Aorta (tissue), 5 donors: ENCODE data around the gene TLCD5. TPM values are rescaled to one million over a fixed set of nuclear protein-coding genes. Genes with fewer than 3 reads are reported as not detected.

Experiments used
- ATAC-seq: fragments of 200-7000 bp; cut with Tn5 transposase; one replicate; pipeline ENCODE4 v1.9.1; 2022; ENCODE audit warnings: moderate library complexity; ENCODE audit not compliant: low FRiP score
- DNase-seq, 2 donors: peaks; one replicate each; pipeline ENCODE4 v3.0.0-alpha.2; 2020
- H3K27ac ChIP-seq, 2 donors: one replicate each; pipeline ENCODE4 v1.5.1; 2013; ENCODE audit warnings: low read length in 2 of 2, mild to moderate bottlenecking in 2 of 2, moderate library complexity in 2 of 2, control low read depth in 1 of 2, inconsistent platforms in 1 of 2, low read depth in 1 of 2
- H3K27me3 ChIP-seq, 2 donors: one replicate each; pipeline ENCODE4 v1.6.1; 2013; ENCODE audit warnings: control low read depth in 1 of 2, low read length in 1 of 2, mild to moderate bottlenecking in 1 of 2, moderate library complexity in 1 of 2; ENCODE audit not compliant: insufficient read depth in 2 of 2, control insufficient read depth in 1 of 2
- H3K36me3 ChIP-seq, 2 donors: one replicate each; pipeline ENCODE4 v1.6.1; 2013; ENCODE audit warnings: control low read depth in 1 of 2, low read length in 1 of 2, mild to moderate bottlenecking in 1 of 2; ENCODE audit not compliant: insufficient read depth in 2 of 2, control insufficient read depth in 1 of 2
- H3K4me1 ChIP-seq, 2 donors: one replicate each; pipeline ENCODE4 v1.6.1; 2013; ENCODE audit warnings: low read length in 2 of 2, control low read depth in 1 of 2, mild to moderate bottlenecking in 1 of 2, moderate library complexity in 1 of 2; ENCODE audit not compliant: insufficient read depth in 2 of 2, control insufficient read depth in 1 of 2
- H3K4me3 ChIP-seq, 2 donors: one replicate each; pipeline ENCODE4 v1.5.1; 2013; ENCODE audit warnings: low read length in 2 of 2, control low read depth in 1 of 2, mild to moderate bottlenecking in 1 of 2
- H3K9me3 ChIP-seq: one replicate; pipeline ENCODE4 v1.6.1; 2013; ENCODE audit warnings: mild to moderate bottlenecking, low read length; ENCODE audit not compliant: control insufficient read depth
- WGBS, 2 donors: extraction: QIAGEN DNeasy Blood & Tissue Kit; methylation state at CpG; one replicate each; pipeline ENCODE4 v1.1.7; 2013; 5-methylcytosine and 5-hydroxymethylcytosine counted together
- intact Hi-C, 2 donors: fragments of 100-400 bp; cut with DNase I; formaldehyde crosslinking; loops; one replicate each; pipeline versions ENCODE4 v1.14.2 to v1.15.0; 2022
- polyA plus RNA-seq, 2 donors: library from polyadenylated mRNA; stranded (reverse); fragments of 200-250 nt; gene quantifications; one replicate each; pipeline ENCODE4 v1.2.3, GENCODE V29; 2013
- total RNA-seq, 2 donors: library from RNA; stranded (reverse); fragmentation: NEBNext Ultra II Directional; extraction: Animal tissue kit (Norgen Biotek cat#: 25700); gene quantifications; one replicate each; pipeline ENCODE4 v1.2.1, GENCODE V29; 2021
- donor health status: healthy with polysubstance abuse.
- donor health status: Bipolar disorder and iron deficiency.
- donor health status: DM: no; HTN: no; CAD: no.
- donor health status: DM: no; HTN: no; CAD: no.
- donor health status: DM: yes; HTN: yes; CAD: no.

The TLCD5 gene
- total and polyA plus RNA-seq, 4 donors: 2.3 to 10.5 (median 7.0) TPM

DNA sequence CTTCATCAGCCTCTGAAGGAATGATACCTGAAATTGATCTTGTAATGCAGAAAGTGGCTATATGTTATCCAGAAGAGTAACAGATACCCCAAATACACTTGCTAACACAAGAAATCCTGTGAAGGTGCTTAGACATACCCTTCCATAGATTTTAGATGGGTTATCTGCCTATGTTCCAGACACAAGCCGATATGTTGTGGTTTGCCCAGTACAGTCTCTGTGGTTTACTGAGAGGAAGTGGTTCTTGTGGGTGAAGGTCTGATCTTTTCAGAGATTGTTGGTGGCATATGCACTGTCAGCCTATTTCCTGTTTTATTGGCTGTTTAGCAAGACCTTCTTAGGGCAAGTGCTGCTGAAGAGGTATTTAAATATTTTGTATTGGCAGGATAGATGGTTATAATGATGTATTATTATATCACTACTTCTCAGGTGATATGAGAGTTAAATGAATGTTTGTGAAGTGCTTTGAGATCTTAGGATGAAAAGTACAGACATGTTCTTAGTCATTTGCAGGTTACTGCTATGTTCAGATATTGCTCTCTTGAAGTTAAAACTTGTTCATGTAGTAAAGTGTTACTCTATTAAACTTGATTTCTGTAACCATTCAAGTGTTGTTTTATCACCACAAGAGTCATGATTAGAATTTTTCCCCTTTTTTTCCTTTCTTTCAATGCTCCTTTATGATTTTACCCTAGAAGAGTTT is 19.4 kb downstream of the TLCD5 start:
- Histone ChIP-seq H3K9me3 (no peaks in the 10 kb centered on the region), H3K4me1 (peaks cover 3 to 12% of the 10 kb centered on the region in 2 donors), H3K27me3 (no peaks in the 10 kb centered on the region), H3K27ac (no peak overlapping the region), H3K4me3 (no peak overlapping the region), H3K36me3 (no peaks in the 10 kb centered on the region)
- ATAC-seq: no peak
- intact Hi-C loops: loop anchor here in 1 of 2 donors (5.0 kb wide), 1 partner anchor 38 kb away; no protein-coding TSS in a partner anchor
- WGBS, 2 donors: 82 to 90% methylated on average over 1 of the region's 1 CpG
- no peak for DNase-seq

DNA sequence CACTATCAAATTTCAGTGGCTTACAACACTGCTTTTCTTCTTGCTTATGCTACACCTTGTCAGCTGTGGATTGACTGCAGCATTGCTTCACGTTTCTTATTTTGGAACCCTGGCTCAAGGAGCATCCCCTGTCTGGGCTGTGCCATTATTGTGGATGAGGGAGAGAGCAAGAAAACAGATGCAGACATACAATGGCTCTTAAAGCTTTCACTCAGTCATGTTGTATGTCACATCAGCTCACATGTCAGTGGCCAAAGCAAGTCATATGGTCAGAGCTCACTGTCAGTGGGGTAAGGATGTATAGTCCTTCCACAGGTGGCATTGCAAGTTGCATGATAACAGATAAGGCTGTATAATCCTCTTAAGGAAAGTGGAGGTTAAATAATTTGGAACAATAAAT is 21.1 kb downstream of the TLCD5 start:
- H3K36me3 ChIP-seq: no peaks in the 10 kb centered on the region
- no peak for DNase-seq
- no peak overlapping the region for H3K4me3 ChIP-seq
- H3K4me1 ChIP-seq: peaks cover 1 to 12% of the 10 kb centered on the region in 2 donors
- WGBS, 2 donors: 0 to 8% methylated on average over 1 of the region's 1 CpG
- H3K9me3 ChIP-seq: no peaks in the 10 kb centered on the region
- no peak for ATAC-seq
- H3K27ac ChIP-seq: no peak overlapping the region
- no peaks in the 10 kb centered on the region for H3K27me3 ChIP-seq
- intact Hi-C loops: no loop called here

DNA sequence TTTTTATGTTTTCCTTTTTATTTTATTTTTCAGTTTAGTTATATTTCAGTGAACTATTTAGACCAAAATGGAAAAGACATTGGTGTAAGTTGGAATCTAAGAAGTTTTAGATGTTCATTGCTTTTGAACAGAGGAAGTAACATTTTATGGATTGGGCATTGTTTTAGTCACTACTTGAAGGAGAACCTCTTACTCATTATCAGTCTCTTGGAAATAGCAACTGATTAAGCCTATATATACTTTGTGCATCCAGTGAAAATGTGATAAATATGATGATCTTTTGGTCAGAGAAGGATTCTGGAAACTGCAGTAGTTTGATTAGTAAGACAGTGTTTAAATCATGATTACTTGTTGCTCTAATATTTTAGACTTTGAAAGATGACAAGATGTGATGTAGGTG is 25.5 kb downstream of the TLCD5 start:
- peaks cover 1 to 4% of the 10 kb centered on the region in 2 donors for H3K4me1 ChIP-seq
- H3K36me3 ChIP-seq: no peaks in the 10 kb centered on the region
- no peak overlapping the region for H3K27ac ChIP-seq
- ATAC-seq: no peak
- no peak overlapping the region for H3K4me3 ChIP-seq
- no peaks in the 10 kb centered on the region for H3K9me3 ChIP-seq
- no peaks in the 10 kb centered on the region for H3K27me3 ChIP-seq
- intact Hi-C loops: no loop called here
- no peak for DNase-seq

DNA sequence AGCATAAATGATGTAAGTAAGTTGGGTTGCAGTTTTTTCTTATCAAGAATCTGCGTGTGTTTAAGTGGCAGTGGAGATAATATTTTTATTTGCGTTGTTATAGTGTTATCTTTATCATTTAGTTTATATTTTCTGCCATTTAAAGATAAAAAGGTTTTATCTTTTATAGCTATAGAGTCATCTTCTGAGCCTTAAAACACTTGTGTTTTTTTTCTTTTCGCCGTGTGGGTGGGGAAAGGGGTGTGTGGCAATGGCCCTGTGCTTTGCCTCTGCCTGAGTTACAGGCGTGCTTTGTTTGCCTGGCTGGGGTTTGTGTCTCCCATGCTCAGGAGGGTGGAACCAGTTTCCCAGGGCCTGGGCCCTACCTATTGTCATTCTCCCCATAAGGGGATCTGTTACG is 27.3 kb downstream of the TLCD5 start:
- DNase-seq (no peak), ATAC-seq (no peak)
- Histone ChIP-seq H3K36me3 (no peaks in the 10 kb centered on the region), H3K4me3 (no peak overlapping the region), H3K27me3 (no peaks in the 10 kb centered on the region), H3K9me3 (no peaks in the 10 kb centered on the region), H3K27ac (no peak overlapping the region), H3K4me1 (peaks cover 1 to 4% of the 10 kb centered on the region in 2 donors)
- 65 to 67% methylated on average over 6 of the region's 6 CpGs for WGBS, 2 donors
- intact Hi-C loops: no loop called here

DNA sequence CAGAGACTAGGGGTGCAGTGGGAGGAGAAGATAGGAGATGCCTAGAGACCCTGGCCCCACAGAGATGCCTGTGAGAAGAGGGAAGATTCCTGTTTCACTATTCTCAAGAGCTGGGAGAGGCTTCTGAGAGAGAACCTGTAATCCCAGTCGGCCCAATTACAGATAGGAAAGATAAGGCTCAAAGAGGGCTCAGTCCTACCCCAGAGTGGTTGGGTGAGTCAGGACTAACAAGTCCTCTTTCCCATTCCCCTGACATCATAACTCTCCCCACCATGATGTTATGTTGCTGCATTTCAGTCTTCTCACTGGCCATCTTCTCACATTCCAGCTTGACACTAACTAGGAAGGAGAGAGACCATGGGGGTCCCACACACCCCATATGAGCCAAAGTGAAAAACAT is 29.0 kb downstream of the TLCD5 start:
- H3K4me1 ChIP-seq: peaks cover 1 to 4% of the 10 kb centered on the region in 2 donors
- H3K27me3 ChIP-seq: no peaks in the 10 kb centered on the region
- no peaks in the 10 kb centered on the region for H3K36me3 ChIP-seq
- DNase-seq (no peak), ATAC-seq (no peak)
- intact Hi-C loops: no loop called here
- H3K27ac ChIP-seq: no peak overlapping the region
- H3K4me3 ChIP-seq: no peak overlapping the region
- H3K9me3 ChIP-seq: no peaks in the 10 kb centered on the region
- 42 to 54% methylated on average over 1 of the region's 1 CpG for WGBS, 2 donors

DNA sequence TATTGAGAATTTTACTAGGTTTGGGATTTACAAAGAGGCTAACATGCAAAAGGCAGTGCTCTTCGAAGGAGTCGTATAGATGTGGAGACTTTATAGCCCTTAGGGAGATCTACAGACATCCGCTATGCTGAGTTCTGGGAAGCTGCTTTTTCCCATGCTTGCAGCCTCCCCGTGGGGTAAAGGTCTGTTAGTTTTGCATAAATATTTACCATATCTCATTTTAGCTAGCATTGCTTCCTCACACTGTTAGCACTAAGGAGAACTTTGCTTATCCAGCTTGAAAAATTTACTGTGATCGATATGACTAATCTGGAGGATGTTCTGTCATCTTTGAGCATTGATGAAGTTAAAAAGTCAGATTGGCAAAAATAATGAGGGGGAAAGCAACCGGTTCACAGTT is 29.7 kb downstream of the TLCD5 start:
- H3K9me3 ChIP-seq: no peaks in the 10 kb centered on the region
- no peak overlapping the region for H3K4me3 ChIP-seq
- no peak for ATAC-seq
- no peaks in the 10 kb centered on the region for H3K27me3 ChIP-seq
- WGBS, 2 donors: 76 to 79% methylated on average over 6 of the region's 6 CpGs
- H3K36me3 ChIP-seq: no peaks in the 10 kb centered on the region
- no peak for DNase-seq
- H3K27ac ChIP-seq: no peak overlapping the region
- peaks cover 1 to 4% of the 10 kb centered on the region in 2 donors for H3K4me1 ChIP-seq
- intact Hi-C loops: no loop called here

DNA sequence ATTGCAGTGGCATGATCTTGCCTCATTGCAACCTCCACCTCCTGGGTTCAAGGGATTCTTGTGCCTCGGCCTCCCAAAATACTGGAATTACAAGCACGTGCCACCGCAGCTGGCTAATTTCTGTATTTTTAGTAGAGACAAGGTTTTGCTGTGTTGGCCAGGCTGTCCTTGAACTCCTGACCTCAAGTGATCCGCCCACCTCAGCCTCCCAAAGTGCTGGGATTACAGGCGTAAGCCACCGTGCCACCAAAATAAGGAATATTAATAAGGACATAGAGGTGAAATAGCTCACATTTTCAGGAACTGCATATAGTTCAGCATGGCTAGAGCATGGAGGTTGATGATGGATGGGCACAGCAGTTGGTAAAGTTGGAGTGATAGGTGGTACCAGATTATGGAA is 32.5 kb downstream of the TLCD5 start:
- intact Hi-C loops: no loop called here
- ATAC-seq (no peak), DNase-seq (no peak)
- peaks cover 1 to 4% of the 10 kb centered on the region in 2 donors for H3K4me1 ChIP-seq
- WGBS, 2 donors: 92 to 95% methylated on average over 6 of the region's 6 CpGs
- H3K9me3 ChIP-seq: no peaks in the 10 kb centered on the region
- no peaks in the 10 kb centered on the region for H3K36me3 ChIP-seq
- no peak overlapping the region for H3K4me3 ChIP-seq
- H3K27me3 ChIP-seq: no peaks in the 10 kb centered on the region
- no peak overlapping the region for H3K27ac ChIP-seq

DNA sequence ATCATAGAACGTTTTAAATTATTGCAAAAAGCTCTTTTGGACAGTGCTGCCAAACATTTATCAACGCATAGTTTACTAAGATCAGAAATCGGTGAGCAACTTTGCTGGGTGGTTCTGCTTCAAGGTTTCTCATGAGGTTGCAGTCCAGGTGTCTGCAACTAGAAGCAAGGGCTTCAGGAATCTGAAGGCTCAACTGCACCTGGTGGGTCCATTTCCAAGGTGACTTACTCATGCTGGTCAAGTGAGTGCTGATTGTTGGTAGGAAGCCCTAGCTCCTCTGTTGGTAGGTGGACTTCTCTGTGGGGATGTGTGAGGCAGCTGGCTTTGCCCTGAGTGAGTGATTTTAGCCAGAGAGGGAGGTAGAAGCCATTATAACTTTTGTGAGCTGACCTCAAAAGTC is 33.6 kb downstream of the TLCD5 start:
- 87% methylated on average over 3 of the region's 3 CpGs for WGBS, 2 donors
- H3K36me3 ChIP-seq: no peaks in the 10 kb centered on the region
- DNase-seq (no peak), ATAC-seq (no peak)
- no peak overlapping the region for H3K4me3 ChIP-seq
- no peak overlapping the region for H3K27ac ChIP-seq
- H3K4me1 ChIP-seq: peaks cover 3 to 4% of the 10 kb centered on the region in 2 donors
- no peaks in the 10 kb centered on the region for H3K27me3 ChIP-seq
- intact Hi-C loops: no loop called here
- H3K9me3 ChIP-seq: no peaks in the 10 kb centered on the region

DNA sequence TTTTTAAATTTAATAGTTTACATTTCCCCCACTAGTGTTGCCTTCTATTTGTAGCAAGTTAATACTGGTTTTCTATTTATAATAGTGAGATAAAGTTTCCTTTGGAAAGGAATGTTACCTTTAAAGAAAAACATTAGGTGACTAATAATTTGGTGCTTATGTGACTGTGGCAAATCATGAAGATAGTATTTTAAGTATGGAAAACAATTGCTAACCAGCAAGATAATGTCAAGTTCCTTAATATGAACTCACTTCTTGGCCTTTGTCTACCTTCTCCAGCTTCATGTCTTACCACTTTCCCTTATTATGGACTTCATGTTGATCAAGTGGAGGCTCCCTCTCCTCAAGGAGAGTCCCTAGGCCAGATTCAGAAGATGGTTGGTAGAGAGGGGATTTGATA is 38.3 kb downstream of the TLCD5 start:
- Histone ChIP-seq H3K9me3 (no peaks in the 10 kb centered on the region), H3K27me3 (no peaks in the 10 kb centered on the region), H3K4me3 (no peak overlapping the region), H3K36me3 (no peaks in the 10 kb centered on the region), H3K27ac (no peak overlapping the region), H3K4me1 (peaks cover 2 to 3% of the 10 kb centered on the region in 2 donors)
- DNase-seq (no peak), ATAC-seq (peak; percentile 38)
- intact Hi-C loops: no loop called here
